Sigmoid colon (tissue), 7 donors: Measurements from ENCODE around the gene SETBP1. TPM values are rescaled to one million over a fixed set of nuclear protein-coding genes. Genes with fewer than 3 reads are reported as not detected.

ENCODE experiments used
- DNase-seq: peaks from one replicate; pipeline ENCODE4 v3.0.0-alpha.2; 2019
- H3K27ac ChIP-seq, 4 donors: fragments of 200-600 bp; sonication (generic); one replicate each; pipeline ENCODE4 v1.5.1; 2016 to 2019; ENCODE audit warnings: mild to moderate bottlenecking in 1 of 4
- H3K27me3 ChIP-seq, 3 donors: fragments of 200-600 bp; sonication (generic); one replicate each; pipeline ENCODE4 v1.5.1; 2019; ENCODE audit warnings: mild to moderate bottlenecking in 1 of 3
- H3K36me3 ChIP-seq, 4 donors: fragments of 200-600 bp; sonication (generic); one replicate each; pipeline ENCODE4 v1.5.1; 2016 to 2019
- H3K4me1 ChIP-seq, 4 donors: fragments of 200-600 bp; sonication (generic); one replicate each; pipeline ENCODE4 v1.5.1; 2017 to 2019
- H3K4me3 ChIP-seq, 4 donors: fragments of 200-600 bp; sonication (generic); one replicate each; pipeline ENCODE4 v1.5.1; 2017 to 2019; ENCODE audit warnings: mild to moderate bottlenecking in 2 of 4, moderate library complexity in 1 of 4
- H3K9me3 ChIP-seq, 4 donors: fragments of 200-600 bp in 3 of 4; sonication (generic) in 3 of 4; one replicate each; pipeline versions ENCODE4 v1.5.1 to v1.6.1; 2013 to 2019
- EP300 ChIP-seq, 4 donors: sonication (generic); formaldehyde crosslinking; IDR thresholded peaks; one replicate each; pipeline ENCODE4 v1.6.1; 2017; ENCODE audit warnings: antibody characterized with exemption in 4 of 4
- POLR2A ChIP-seq, 2 donors: fragments of 450-650 bp; IDR thresholded peaks; one replicate each; pipeline ENCODE4 v1.6.1; 2016; ENCODE audit warnings: antibody characterized with exemption in 2 of 2, mild to moderate bottlenecking in 2 of 2, moderate library complexity in 2 of 2
- POLR2AphosphoS5 ChIP-seq, 4 donors: sonication (generic); formaldehyde crosslinking; IDR thresholded peaks; one replicate each; pipeline ENCODE4 v1.6.1; 2017; ENCODE audit warnings: antibody characterized with exemption in 4 of 4
- WGBS, 2 donors: extraction: QIAGEN DNeasy Blood & Tissue Kit; methylation state at CpG; one replicate each; pipeline ENCODE4 v1.1.7; 2013; 5-methylcytosine and 5-hydroxymethylcytosine counted together
- intact Hi-C: fragments of 100-400 bp; cut with DNase I; formaldehyde crosslinking; loops from one replicate; pipeline ENCODE4 v1.15.1; 2023
- polyA plus RNA-seq, 3 donors: library from polyadenylated mRNA; stranded (reverse); fragments of 200-250 nt; gene quantifications; one replicate each; pipeline ENCODE4 v1.2.3, GENCODE V29; 2013
- total RNA-seq, 4 donors: library from RNA; depleted of rRNA; stranded (reverse); fragments of >200 nt; gene quantifications; one replicate each; pipeline ENCODE4 v1.1.0, GENCODE V29; 2016
- TF ChIP-seq, protein P1 (sequence below), 4 experiments: fragments of 450-650 bp in 3 of 4; fragments of 200-600 bp in 1 of 4; IDR thresholded peaks; one replicate each; pipeline ENCODE4 v1.5.1; 2016 to 2019; ENCODE audit warnings: antibody characterized with exemption in 4 of 4, mild to moderate bottlenecking in 3 of 4, moderate library complexity in 2 of 4
- donor health status: healthy with polysubstance abuse.
- donor health status: Bipolar disorder and iron deficiency.
- donor health status: healthy.

Gene SETBP1
- total and polyA plus RNA-seq, 7 donors, result 0.69 to 100 (median 67.9) TPM

GRCh38 chr18:44732238-44732563 is 51.5 kb downstream of the SETBP1 start:
- intact Hi-C loops, result loop anchor here (5.0 kb wide), 2 partner anchors 40 to 60 kb away; no protein-coding TSS in a partner anchor
- H3K9me3 ChIP-seq, result no peaks in the 10 kb centered on the region
- H3K4me1 ChIP-seq, result peaks cover 0 to 88% (median 78%) of the 10 kb centered on the region in 4 donors
- no peak for DNase-seq
- no peaks in the 10 kb centered on the region for H3K36me3 ChIP-seq
- no peaks in the 10 kb centered on the region for H3K27me3 ChIP-seq
- 88 to 91% methylated on average over 9 of the region's 9 CpGs for WGBS, 2 donors
- peak overlapping the region in 3 of 4 donors; percentile 53 to 82 (median 81) for H3K27ac ChIP-seq
- no peak for TF ChIP-seq POLR2A (IDR thresholded peaks at IDR 0.05)
- TF ChIP-seq POLR2AphosphoS5 (IDR thresholded peaks at IDR 0.05), result peak in 1 of 4 donors; percentile 6
- peak in 1 of 4 donors; percentile 20 for TF ChIP-seq EP300 (IDR thresholded peaks at IDR 0.05)
- TF ChIP-seq, protein P1, sequence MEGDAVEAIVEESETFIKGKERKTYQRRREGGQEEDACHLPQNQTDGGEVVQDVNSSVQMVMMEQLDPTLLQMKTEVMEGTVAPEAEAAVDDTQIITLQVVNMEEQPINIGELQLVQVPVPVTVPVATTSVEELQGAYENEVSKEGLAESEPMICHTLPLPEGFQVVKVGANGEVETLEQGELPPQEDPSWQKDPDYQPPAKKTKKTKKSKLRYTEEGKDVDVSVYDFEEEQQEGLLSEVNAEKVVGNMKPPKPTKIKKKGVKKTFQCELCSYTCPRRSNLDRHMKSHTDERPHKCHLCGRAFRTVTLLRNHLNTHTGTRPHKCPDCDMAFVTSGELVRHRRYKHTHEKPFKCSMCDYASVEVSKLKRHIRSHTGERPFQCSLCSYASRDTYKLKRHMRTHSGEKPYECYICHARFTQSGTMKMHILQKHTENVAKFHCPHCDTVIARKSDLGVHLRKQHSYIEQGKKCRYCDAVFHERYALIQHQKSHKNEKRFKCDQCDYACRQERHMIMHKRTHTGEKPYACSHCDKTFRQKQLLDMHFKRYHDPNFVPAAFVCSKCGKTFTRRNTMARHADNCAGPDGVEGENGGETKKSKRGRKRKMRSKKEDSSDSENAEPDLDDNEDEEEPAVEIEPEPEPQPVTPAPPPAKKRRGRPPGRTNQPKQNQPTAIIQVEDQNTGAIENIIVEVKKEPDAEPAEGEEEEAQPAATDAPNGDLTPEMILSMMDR (IDR thresholded peaks at IDR 0.05), result no peak
- H3K4me3 ChIP-seq, result no peak overlapping the region

DNA sequence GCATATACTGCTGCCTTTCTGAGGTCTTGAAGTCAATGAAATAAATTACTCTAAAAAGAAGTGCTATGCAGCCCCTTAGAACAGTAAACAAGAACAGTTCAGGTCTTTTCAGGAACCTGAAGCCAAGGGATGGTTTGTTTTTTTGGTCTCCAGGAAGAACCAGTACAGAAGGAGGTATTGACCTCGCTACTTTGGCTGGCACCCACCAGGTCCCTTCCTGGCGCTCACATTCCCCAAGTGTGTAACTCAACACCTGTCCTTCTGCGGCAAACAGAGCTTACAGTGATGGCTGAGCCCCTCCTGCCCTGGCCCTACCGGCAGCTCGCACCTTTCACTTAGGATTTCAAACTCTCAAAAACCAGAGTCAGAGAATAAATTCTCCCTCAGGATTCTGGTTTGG is 51.9 kb downstream of the SETBP1 start:
- peak overlapping the region in 3 of 4 donors; percentile 43 to 82 (median 81) for H3K27ac ChIP-seq
- peaks cover 0 to 88% (median 76%) of the 10 kb centered on the region in 4 donors for H3K4me1 ChIP-seq
- no peaks in the 10 kb centered on the region for H3K36me3 ChIP-seq
- no peaks in the 10 kb centered on the region for H3K27me3 ChIP-seq
- H3K4me3 ChIP-seq, result no peak overlapping the region
- 95 to 97% methylated on average over 5 of the region's 5 CpGs for WGBS, 2 donors
- DNase-seq, result no peak
- TF ChIP-seq EP300 (IDR thresholded peaks at IDR 0.05) (no peak), POLR2AphosphoS5 (IDR thresholded peaks at IDR 0.05) (no peak), POLR2A (IDR thresholded peaks at IDR 0.05) (no peak)
- TF ChIP-seq, protein P1 (IDR thresholded peaks at IDR 0.05), result no peak
- intact Hi-C loops, result loop anchor here (5.0 kb wide), 2 partner anchors 40 to 60 kb away; no protein-coding TSS in a partner anchor
- H3K9me3 ChIP-seq, result no peaks in the 10 kb centered on the region

- 74 to 84% methylated on average over 8 of the region's 8 CpGs for WGBS, 2 donors
- Histone ChIP-seq H3K4me3 (no peak overlapping the region), H3K4me1 (peaks cover 0 to 86% (median 70%) of the 10 kb centered on the region in 4 donors), H3K36me3 (no peaks in the 10 kb centered on the region), H3K27me3 (no peaks in the 10 kb centered on the region), H3K9me3 (no peaks in the 10 kb centered on the region), H3K27ac (peak overlapping the region in 3 of 4 donors; percentile 43 to 82 (median 81))
- TF ChIP-seq POLR2AphosphoS5 (IDR thresholded peaks at IDR 0.05) (no peak), POLR2A (IDR thresholded peaks at IDR 0.05) (no peak), EP300 (IDR thresholded peaks at IDR 0.05) (no peak)
- TF ChIP-seq, protein P1 (IDR thresholded peaks at IDR 0.05), result no peak
- intact Hi-C loops, result loop anchor here (5.0 kb wide), 2 partner anchors 39 to 59 kb away; no protein-coding TSS in a partner anchor
- no peak for DNase-seq
Observed at GRCh38 chr18:44733069-44733753, 52.5 kb downstream of the SETBP1 start.

GRCh38 chr18:44733754-44734465 is 53.2 kb downstream of the SETBP1 start:
- intact Hi-C loops, result loop anchor here (5.0 kb wide), 2 partner anchors 38 to 58 kb away; no protein-coding TSS in a partner anchor
- no peak for DNase-seq
- H3K27ac ChIP-seq, result peak overlapping the region in 3 of 4 donors; percentile 43 to 82 (median 81)

More at GRCh38 chr18:44733754-44734465, 53.2 kb downstream of the SETBP1 start:
- H3K27me3 ChIP-seq, result no peaks in the 10 kb centered on the region
- TF ChIP-seq POLR2AphosphoS5 (IDR thresholded peaks at IDR 0.05), result no peak
- TF ChIP-seq POLR2A (IDR thresholded peaks at IDR 0.05), result no peak
- TF ChIP-seq, protein P1 (IDR thresholded peaks at IDR 0.05), result no peak
- no peak for TF ChIP-seq EP300 (IDR thresholded peaks at IDR 0.05)
- H3K4me3 ChIP-seq, result no peak overlapping the region
- peaks cover 0 to 79% (median 63%) of the 10 kb centered on the region in 4 donors for H3K4me1 ChIP-seq
- H3K36me3 ChIP-seq, result no peaks in the 10 kb centered on the region
- no peaks in the 10 kb centered on the region for H3K9me3 ChIP-seq
- WGBS, 2 donors, result 90 to 97% methylated on average over 3 of the region's 3 CpGs
